ENCODE data around the gene PPIC.

The PPIC gene

DNA sequence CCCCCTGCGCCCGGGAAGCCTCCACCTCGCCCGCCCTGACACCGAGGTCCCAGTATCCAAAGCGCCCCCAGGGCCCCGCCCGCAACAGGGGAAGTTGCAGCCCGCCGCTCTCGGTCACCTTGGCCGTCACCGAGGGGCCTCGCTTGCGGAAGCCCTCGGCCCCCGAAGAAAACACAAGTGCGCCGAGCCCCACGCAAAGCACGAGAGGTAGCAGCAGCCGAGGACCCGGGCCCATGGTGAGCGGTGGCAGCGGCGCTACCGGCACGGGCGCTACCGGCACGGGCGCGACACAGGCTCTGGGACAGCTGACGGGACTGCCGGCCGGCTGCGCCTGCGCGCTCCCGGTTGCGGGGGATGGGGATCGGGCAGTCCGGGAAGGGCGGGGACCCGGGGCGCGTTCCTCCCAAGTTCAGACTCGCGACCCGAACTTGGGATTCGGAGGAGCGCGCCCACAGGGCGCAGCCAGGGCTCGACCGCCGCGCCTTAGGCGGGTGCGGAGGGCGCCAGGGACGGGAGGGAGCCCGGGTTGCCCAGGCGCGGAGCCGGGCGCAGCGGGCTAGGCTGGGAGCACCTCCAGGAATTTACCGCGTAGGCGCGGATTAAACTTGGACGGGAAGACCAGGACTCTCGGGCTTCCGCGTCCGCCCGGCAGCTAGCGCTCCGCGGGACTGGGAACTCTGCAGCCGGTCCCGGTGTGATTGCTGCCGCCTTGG is at the start of gene PPIC:
Gene PPIC (minus strand): TSS at position 335 of the 713 bp plus-strand sequence. CDS start 100 bp downstream, at position 235.
- DNase-seq (ENCODE audit: low read depth, low spot score), result no peak

DNA sequence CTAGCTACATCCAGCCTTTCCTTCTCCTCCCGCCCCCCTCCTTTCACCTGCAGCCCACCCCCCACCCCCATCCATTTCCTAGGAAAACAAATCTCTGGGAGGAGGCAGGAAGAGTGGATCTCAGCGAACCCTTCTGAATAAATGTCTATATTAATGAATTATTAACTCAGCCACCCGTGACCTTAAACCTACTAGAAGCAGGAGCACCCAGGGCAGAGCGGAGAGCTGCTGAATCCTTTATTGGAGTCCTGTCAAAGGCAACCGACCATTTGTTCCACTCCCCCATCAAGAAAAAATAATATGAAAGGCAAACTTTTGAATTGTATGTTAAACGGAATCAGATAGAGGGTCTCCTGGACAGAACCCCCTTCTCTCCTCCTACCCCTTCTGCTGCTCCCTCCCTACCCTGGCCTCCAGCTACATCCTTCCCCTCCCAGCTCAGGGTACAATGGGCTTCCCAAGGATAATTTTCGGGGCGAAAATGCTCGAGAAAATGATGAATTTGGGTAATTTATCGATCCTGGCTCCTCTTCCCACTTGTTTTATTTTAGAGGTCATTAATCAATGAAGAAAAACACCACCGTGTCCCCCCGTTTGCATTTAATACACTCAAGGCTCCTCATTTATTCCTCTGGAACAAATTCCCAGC is 49.2 kb upstream of the PPIC start:
- DNase-seq (ENCODE audit: low read depth, low spot score), result no peak

DNA sequence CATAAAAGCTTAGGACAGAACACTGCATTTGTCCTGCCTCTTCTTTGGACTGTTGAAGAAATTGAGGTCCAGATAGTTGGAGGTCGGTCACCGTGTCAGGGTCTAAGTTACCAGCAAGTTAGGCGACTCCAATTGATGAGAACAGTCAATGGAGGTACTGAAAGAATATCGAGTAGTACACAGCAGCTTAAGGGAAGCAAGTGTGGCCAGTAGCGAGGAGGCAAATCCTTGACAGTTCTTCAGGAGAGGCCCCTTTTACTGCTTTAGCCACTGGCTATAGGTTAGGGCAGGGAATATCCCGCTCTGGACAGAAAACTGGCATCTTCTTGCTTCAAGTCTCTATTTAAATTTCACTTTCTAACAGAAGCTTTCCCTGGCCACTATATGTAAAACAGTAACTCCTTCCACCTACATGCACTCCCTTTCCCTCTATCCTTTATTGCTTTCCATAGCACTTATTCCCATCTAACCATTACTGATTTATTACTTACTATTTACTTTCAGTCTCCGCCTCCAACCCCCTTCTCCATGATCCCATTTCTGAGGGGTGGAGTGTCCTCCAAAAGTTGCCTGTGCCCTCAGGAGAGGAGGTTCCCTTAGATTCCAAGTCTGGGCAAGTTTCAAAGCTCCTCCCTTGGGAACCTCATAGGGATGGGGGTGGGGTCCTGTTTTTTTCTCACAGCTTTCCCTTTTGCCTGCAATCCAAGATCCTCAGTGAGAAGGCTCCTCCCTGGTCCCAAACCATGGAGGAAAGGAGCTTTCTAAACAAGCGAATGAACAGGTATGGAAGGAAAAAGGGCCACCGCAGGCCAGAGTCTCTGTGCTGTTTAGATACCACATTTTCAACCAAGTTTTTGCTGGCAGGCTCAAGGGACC is 48.4 kb upstream of the PPIC start:
- DNase-seq (ENCODE audit: low read depth, low spot score), result no peak

DNA sequence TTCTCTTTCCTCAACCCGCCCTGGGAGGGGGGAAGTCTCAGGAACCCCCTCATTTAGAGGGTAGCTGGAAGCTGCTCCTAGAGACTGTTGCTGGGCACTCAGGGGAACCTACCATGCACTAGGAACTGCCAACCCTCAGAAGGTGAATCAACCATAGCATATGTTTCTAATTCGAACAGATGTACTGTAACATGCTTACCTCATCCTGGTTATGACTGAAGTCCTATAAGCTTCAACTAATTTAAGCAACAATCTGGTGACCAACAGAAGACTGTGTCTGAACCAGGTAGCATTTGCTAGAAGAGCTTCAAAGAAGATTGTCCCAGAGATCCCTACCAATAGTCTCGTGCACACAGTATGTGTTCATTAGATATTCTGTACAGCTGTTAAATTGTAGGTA is 46.8 kb upstream of the PPIC start:
- no peak for DNase-seq (ENCODE audit: low read depth, low spot score)

DNA sequence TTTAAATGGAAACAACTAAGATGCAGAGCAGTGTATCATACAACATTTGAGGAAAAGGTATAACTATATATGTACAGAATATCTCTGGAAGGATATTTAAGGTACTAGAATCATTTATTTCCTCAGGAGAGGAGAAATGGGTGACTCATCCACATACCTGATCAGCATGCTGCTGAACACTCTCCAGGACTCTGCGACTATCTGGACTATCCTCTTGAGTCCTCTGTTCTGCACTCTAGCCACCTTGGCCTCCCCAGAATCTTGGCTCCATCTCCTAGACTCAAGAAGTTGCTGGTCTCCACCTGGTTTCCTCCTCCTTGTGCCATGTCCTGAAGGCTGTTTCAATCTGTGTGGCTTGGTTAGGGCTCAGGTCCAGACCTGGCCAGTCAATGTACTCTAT is 43.7 kb upstream of the PPIC start:
- DNase-seq (ENCODE audit: low read depth, low spot score), result no peak

DNA sequence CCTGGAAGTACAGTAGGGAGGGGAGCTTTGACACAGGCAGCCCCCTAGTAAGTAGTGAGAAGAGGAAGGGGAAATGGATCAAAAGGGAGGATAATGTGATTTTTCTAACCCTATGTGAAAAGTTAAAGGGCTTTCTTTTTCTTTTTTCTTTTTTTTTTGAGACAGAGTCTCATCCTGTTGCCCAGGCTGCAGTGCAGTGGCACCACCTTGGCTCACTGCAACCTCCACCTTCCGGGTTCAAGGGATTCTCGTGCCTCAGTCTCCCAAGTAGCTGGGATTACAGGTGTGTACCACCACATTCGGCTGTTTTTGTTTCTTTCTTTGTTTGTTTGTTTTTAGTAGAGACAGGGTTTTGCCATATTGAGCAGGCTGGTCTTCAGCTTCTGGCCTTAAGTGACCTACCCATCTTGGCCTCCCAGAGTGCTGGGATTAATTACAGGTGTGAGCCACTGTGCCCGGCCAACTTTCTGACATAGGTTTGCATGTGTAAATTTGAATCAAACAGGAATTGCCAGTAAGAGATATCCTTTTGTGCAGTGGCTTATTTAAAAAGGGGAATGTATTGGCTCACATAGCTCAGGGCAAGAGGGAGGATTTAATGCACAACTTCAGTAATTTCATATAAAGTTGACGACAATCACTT is 39.1 kb upstream of the PPIC start:
- no peak for DNase-seq (ENCODE audit: low read depth, low spot score)

DNA sequence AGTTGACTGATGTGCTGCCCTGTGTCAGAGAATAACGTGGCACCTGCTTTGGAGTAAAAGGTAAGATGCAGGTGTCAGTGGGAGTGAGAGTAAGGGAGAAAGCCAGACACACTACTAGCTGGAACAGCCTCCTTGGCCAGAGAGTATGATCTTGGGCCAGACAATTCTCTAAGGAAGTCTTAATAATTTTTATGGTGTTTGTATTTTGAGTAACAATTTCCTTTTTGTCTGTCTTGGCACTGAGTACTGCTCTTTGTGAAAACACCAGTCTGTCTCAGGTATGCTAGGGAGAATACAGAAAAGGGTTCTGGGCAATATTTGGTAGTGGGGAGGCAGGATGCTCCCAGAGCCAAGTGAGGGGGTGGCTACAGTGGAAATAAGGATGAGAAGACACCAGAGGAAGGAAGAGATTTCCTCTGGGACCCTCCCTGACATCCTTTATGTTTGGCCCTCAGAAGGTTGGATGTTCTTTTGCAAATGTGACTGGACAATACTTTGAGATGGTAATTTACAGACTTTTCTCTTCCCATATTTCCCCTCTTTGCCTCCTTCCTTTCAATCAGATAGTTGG is 31.9 kb upstream of the PPIC start:
- DNase-seq (ENCODE audit: low read depth, low spot score), result no peak

DNA sequence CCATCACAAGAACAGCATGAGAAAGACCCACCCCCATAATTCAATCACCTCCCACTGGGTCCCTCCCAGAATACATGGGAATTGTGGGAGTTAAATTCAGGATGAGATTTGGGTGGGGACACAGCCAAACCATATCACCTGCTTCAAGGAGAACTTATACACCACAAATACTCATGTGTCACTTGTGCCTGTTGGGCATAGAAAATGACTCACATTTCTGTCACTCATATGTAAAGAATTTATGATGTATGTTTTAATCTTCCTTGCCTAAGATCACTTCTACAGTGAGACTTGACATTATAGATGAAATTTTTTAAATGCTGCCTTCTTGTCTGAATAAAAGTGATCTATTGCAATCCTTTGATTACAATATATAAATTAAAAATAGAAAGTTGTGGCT is 29.5 kb upstream of the PPIC start:
- DNase-seq (ENCODE audit: low read depth, low spot score), result no peak

DNA sequence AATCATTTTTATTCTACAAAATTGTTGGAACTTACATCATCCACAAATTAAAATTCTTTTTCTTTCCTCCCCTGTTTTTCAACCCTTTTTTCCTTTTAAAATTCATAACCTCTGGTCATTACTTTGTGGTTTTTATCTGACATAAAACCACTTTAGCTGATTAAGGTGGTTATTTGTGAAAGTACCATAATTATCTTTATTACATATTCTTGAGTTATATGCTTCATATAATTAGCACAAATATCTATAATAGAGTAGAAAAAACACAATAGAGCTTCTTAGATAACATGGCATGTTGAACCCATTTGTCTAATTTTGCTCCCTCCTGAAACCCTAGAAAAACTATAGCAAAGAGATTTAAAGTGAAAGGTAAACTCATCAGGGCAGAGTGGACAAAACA is 22.9 kb upstream of the PPIC start:
- no peak for DNase-seq (ENCODE audit: low read depth, low spot score)

DNA sequence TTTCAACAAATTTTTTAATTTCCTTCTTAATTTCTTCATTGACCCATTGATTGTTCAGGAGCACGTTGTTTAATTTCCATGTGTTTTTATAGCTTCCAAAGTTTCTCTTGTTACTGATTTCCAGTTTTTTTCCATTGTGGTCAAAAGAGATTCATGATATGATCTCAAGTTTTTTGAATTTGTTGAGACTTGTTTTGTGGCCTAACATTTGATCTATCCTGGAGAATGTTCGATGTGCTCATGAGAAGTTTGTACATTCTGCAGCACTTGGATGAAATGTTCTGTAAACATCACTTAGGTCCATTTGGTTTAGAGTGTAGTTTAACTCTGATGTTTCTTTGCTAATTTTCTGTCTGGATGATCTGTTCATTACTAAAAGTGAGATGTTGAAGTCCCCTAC is 14.7 kb upstream of the PPIC start:
- no peak for DNase-seq (ENCODE audit: low read depth, low spot score)

DNA sequence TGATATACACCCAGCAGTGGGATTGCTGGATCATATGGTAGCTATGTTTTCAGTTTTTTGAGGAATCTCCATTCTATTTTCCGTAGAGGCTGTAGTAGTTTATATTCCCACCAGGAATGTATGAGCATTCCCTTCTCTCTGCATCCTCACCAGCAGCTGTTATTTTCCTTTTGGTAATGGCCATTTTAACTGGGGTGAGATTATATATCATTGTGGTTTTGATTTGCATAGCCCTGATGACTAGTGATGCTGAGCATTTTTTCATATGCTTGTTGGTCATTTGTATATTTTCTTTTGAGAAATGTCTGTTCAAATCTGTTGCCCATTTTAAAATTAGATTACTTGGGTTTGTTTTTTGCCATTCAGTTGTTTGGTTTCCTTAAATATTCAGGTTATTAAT is 11.2 kb upstream of the PPIC start:
- DNase-seq (ENCODE audit: low read depth, low spot score), result no peak

DNA sequence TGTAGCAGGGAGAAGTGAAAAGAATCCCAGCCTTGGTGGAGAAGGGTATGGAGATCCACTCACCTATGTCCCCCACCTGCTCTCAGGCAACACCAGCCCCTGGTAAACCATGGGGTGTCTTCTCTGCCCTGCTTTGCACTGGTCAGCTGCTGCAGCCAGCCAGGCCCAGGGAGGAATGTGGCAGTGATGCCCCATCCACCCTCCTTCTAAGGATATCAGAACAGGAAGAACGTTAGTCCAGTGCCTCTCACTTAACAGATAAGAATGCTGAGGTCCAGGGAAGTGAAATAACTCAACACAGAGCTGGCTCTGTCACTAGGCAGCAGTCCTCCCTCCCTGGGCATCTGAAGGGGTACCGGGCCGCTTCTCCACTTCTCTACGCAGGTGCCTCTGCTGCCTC is 9.7 kb upstream of the PPIC start:
- DNase-seq (ENCODE audit: low read depth, low spot score), result no peak

DNA sequence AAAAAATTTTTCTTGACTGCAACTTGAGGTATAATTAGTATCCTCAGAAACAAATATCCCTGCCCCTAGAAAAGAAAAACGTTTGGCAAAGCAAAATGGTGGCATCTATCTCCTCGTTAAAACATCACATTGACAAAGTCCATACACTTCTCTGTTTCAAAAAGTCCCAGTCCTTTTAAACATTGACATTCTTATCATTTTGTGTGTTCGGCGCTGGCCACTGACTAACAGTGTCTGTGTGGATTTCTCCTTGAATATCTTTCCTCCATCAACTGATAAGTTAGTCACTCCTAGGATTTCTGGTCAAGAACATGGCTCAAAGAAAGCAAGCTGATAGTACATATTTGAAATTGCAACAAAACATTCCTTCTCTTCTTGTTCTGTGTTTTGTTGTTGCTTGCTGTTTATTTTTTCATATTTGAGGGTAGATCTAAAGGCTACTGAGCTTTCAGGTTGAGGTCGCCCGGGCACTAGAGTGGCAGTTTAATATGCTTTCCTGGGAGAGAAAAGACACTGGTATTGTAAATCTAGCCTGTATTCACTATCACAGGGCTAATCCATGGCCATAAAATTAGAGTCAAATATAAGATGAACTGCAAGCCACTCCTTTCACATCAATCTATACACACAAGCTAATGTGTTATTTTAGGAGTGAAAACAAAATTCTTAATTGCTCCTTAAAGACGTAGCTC is 8.5 kb upstream of the PPIC start:
- DNase-seq (ENCODE audit: low read depth, low spot score), result no peak

DNA sequence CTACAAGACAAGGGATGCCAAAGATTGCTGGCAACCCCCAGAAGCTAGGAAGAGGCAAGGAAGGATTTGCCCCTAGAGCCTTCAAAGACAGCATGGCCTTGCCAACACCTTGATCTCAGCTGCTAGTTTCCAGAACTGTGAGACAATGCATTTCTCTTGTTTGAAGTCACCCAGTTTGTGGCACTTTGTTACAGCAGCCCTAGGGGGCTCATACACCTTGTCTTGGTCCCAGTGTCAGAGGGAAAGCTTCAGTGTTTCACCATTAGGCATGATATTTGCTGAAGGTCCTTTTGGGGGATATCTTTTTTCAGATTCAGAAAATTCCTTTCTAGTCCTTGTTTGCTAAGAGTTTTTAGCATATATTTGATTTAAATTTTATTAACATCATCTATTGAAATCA is 3.1 kb upstream of the PPIC start:
- no peak for DNase-seq (ENCODE audit: low read depth, low spot score)

DNA sequence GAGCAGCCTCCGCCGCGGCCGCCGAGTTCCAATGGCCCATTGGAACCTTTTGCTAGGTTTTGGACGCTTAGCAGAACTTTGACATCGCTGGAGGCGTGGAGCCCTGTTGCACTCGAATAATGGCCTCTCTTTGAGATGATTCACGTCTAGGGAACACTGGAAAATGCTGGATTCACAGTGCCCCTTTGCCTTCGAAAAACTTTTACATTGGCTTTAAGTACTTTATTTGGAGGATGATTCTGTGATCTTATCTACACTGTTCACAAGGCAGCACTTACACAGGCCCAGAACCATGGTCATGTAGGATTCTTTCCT is 536 bp upstream of the PPIC start:
- DNase-seq (ENCODE audit: low read depth, low spot score), result no peak

DNA sequence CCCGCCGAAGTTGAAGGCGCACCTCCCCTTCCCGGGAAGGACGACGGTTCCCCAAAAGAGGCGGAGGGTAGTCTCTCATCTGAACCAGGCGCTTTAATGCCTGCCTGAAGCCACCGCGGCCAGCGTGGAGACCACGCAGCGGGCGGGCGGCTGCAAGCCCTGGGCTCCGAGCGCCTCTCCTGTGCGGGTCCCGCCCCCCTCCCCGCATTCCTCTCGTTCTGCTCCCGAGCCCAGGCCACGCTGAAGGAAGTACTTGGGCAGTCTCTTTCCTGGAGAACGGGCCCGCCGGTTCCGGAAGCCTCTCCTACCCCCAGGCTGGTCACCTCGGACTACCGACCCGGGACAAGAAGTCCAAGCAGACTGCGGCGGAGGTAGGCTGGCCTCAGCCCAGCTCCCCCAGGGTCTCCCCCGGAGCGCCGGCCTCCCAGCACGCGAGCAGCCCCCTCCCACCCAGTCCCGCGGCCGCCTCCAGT is 571 bp downstream of the PPIC start:
- no peak for DNase-seq (ENCODE audit: low read depth, low spot score)

DNA sequence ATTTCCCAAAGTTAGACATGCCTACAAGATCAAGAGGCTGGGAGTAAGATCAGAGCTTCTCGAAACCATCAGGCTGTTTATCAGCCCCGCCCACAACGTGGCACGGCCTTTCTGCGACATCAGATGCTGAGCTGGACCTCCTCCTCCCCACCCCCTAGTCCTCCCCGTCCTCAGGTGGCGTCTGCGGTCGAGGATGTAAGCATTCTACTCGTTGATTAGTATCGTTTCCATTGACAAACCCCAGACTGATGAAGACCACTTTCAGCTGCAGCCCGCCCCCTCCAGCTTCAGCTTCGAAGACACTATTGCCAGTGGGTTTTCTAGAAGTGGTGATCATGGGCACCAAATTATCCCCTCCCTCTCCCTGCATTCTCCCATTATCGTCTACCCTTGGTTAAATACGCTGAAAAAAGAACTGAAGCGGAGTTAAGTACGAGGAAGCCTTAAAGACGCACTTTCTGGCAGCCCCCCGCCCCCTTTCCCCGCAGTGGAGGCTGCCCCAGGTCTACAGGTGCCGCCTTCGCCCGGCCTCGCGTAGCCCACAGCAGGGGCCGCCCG is 1.1 kb downstream of the PPIC start:
- no peak for DNase-seq (ENCODE audit: low read depth, low spot score)

DNA sequence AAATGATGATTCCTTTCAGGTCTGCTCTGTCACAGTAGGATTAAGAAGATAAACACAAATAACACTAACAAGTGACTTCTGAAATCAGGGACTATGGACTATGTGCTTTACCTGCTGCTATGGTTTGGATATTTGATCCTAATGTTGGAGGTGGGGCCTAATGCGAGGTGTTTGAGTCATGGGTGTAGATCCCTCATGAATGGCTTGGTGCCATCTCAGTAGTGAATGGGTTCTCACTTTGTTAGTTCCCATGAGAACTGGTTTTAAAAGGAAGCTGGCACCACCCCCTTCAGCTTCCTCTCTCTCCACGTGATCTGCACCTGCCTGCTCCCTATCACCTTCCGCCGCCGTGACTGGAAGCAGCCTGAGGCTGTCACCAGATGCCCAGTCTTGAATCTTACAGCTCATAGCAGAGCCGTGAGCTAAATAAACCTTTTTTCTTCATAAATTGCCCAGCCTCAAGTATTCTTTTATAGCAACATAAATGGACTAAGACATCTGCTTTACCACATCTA is 3.3 kb downstream of the PPIC start:
- no peak for DNase-seq (ENCODE audit: low read depth, low spot score)

DNA sequence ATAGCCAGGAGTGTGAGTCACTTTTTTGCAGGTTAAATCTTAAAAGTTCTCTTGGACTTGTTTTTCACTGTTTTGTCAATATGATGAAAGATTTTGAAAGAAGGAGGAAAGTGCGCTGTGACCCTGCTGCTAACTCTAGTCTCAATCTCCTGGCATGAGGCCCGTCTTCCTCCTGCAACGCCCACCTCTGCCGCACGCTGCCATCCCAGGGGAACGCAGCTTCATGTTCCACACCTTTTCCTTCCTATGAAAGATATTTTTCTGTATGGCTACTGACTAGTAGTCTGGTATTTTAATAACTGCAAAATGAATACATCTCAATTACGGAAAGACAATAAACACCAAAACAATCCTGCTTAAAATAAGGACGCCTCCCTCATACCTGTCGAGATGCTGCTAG is 8.3 kb downstream of the PPIC start:
- no peak for DNase-seq (ENCODE audit: low read depth, low spot score)

DNA sequence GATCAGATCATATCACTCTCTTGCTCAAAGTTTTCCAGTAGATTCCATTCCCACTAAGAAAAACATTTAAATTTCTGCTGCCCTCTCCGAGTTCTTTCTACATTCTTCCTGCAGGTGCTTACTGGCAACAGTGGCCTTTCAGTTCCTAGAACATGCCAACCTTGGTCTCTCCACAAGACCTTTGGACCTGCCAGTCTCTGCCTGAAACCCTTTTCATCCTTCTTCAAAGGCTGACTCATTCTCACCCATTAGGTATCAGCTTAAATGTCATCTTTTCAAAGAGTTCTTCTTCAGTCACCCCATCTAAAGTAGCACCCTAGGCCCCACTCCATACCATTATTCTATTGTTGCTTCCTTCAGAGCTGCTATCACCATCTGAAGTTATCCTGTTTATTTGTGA is 21.8 kb downstream of the PPIC start:
- DNase-seq (ENCODE audit: low read depth, low spot score), result no peak

DNA sequence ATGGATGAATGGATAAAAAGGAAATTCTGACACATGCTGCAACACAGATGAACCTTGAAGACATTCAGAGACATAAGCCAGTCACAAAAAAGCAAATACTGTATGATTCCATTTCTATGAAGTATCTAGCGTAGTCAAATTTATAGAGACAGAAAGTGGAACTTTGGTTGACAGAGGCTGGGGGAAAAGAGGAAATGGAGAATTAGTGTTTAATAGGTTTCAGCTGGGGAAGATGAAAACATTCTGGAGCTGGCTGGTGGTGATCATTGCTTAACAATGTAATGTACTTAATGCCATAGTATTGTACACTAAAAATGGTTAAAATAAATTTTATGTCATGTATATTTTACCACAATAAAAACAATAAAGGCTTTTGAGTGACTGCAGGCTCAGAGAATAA is 24.2 kb downstream of the PPIC start:
- no peak for DNase-seq (ENCODE audit: low read depth, low spot score)
